ENCODE results near the gene PDE4A.
"Not testable (repeated sequence)": the region's sequence is repeated elsewhere in the genome, so short reads cannot be mapped to it uniquely, and the experiment has no call there.

The PDE4A gene

GRCh38 chr19:10430505-10431253 is 10.3 kb downstream of the PDE4A start:
- DNase-seq, result no peak

GRCh38 chr19:10431254-10431942 is 11.1 kb downstream of the PDE4A start:
- DNase-seq, result no peak

- no peak for DNase-seq
Measured at GRCh38 chr19:10431943-10432735, 11.8 kb downstream of the PDE4A start.

- DNase-seq, result no peak
Measured at GRCh38 chr19:10432736-10433130, 12.4 kb downstream of the PDE4A start.

- no peak for DNase-seq
Measured at GRCh38 chr19:10433131-10433536, 12.8 kb downstream of the PDE4A start.

- DNase-seq, result no peak
Measured at GRCh38 chr19:10439588-10439987, 19.2 kb downstream of the PDE4A start.

- no peak for DNase-seq
Measured at GRCh38 chr19:10442698-10443097, 22.4 kb downstream of the PDE4A start.

- DNase-seq, result no peak
Measured at GRCh38 chr19:10449037-10449436, 28.7 kb downstream of the PDE4A start.

- DNase-seq, result no peak
Measured at GRCh38 chr19:10450191-10450852, 30.0 kb downstream of the PDE4A start.

- DNase-seq, result no peak
Measured at GRCh38 chr19:10450853-10451609, 30.7 kb downstream of the PDE4A start.

GRCh38 chr19:10452726-10453618 is 32.6 kb downstream of the PDE4A start:
- no peak for DNase-seq

GRCh38 chr19:10453852-10454251 is 33.5 kb downstream of the PDE4A start:
- no peak for DNase-seq

- DNase-seq, result no peak
Measured at GRCh38 chr19:10454267-10454666, 33.9 kb downstream of the PDE4A start.

GRCh38 chr19:10458733-10459132 is 38.4 kb downstream of the PDE4A start:
- DNase-seq, result not testable (repeated sequence)

- no peak for DNase-seq
Measured at GRCh38 chr19:10460714-10461046, 40.3 kb downstream of the PDE4A start.

GRCh38 chr19:10461047-10461949 is 41.0 kb downstream of the PDE4A start:
- DNase-seq, result no peak

- not testable (repeated sequence) for DNase-seq
Measured at GRCh38 chr19:10462042-10462441, 41.7 kb downstream of the PDE4A start.

GRCh38 chr19:10462557-10462956 is 42.2 kb downstream of the PDE4A start:
- DNase-seq, result no peak

- DNase-seq, result no peak
Measured at GRCh38 chr19:10464456-10464855, 44.1 kb downstream of the PDE4A start.

GRCh38 chr19:10467104-10467706 is 46.9 kb downstream of the PDE4A start:
- no peak for DNase-seq
